GM21423 (cell line): Measurements from ENCODE around the gene KIF26A.
"Not testable (repeated sequence)": the region's sequence is repeated elsewhere in the genome, so short reads cannot be mapped to it uniquely, and the experiment has no call there.

Experiments used
- ATAC-seq: cut with Tn5 transposase; IDR thresholded peaks from one replicate; pipeline ENCODE4 v1.9.1; 2021; ENCODE audit warnings: mild to moderate bottlenecking, moderate library complexity; ENCODE audit not compliant: unreplicated experiment

KIF26A gene

DNA sequence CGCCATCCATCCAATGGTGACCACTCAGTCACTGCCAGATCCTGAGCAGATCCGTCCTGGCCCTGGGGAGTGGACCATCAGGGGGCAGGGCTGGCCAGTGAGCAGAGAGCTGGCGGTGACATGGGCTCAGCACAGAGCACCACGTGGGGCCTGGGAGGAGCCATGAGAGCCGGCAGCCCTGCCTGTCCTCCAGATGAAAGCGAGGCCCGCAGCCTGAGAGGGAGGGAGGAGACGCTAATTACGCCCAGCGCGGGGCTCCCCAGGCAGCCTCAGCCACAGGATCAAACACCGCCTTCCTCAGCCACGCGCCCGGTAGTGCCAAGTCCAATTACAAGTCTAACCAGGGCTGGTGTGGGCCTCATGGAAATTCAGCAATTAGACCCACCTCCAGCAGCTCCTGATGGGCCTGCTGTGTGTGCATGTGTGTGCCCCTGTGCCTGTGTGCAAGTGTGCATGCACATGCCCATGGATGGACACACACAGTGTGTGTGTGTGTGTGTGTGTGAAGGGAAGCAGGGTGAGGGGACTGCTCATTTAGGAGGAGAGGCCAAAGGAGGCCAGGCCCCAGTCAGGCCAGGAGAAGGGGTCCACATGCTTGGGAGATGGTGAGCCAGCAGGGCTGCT is 68.0 kb downstream of the KIF26A start:
- no peak for ATAC-seq

DNA sequence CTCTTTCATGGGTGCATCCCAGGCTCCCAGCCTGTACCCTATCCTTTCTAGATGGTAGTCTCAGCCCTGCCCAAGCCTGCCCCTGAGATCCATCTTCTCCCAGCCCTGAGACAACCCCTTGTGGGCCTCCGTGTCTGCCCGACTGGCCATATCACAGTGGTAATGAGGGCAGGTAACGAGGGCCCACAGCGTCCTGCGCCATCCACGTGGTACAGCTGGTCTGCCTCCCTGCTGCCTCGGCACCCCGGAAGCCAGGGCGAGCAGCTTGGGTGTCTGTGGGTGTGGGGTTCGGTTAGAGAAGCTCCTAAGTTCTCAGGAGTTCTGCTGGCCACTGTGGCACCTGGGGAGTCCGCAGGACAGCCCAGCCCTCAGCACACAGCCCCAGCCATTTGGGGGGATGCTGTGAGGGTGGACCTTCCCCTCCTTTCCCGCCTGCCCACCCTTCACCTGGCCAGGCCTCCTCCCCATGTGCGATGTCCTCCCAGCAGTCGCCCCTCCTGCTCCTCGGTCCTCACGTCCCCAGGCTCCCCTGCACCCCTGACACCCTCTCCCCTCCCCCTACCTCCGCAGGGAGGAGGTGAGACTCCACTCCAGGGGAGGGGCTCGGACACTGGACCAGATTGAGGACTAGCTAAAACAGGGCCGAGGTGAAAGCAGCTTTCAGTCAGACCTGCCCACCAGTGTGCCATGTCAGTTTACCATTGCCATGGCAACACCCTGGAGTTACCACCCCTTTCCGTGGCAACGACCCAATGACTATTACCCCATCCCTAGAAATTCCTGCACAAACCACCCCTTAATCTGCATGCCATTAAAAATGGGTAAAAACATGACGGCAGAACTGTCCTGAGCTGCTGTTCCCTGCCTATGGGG is 69.0 kb downstream of the KIF26A start:
- ATAC-seq = no peak

DNA sequence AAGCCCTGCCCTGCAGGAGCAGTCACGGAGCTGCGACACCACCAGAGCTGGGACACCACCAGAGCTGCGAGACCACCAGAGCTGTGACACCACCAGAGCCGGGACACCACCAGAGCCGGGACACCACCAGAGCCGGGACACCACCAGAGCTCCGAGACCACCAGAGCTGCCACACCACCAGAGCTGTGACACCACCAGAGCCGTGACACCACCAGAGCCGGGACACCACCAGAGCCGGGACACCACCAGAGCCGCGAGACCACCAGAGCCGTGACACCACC is 69.6 kb downstream of the KIF26A start:
- not testable (repeated sequence) for ATAC-seq

DNA sequence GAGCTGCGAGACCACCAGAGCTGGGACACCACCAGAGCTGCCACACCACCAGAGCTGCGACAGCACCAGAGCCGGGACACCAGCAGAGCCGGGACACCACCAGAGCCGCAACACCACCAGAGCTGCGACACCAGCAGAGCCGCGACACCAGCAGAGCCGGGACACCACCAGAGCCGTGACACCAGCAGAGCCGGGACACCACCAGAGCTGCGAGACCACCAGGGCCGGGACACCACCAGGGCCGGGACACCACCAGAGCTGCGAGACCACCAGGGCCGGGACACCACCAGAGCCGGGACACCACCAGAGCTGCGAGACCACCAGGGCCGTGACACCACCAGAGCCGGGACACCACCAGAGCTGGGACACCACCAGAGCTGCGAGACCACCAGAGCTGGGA is 69.9 kb downstream of the KIF26A start:
- not testable (repeated sequence) for ATAC-seq

DNA sequence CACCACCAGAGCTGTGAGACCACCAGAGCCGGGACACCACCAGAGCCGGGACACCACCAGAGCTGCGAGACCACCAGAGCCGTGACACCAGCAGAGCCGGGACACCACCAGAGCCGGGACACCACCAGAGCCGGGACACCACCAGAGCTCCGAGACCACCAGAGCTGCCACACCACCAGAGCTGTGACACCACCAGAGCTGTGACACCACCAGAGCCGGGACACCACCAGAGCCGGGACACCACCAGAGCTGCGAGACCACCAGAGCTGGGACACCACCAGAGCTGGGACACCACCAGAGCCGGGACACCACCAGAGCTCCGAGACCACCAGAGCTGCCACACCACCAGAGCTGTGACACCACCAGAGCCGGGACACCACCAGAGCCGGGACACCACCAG is 70.7 kb downstream of the KIF26A start:
- not testable (repeated sequence) for ATAC-seq

DNA sequence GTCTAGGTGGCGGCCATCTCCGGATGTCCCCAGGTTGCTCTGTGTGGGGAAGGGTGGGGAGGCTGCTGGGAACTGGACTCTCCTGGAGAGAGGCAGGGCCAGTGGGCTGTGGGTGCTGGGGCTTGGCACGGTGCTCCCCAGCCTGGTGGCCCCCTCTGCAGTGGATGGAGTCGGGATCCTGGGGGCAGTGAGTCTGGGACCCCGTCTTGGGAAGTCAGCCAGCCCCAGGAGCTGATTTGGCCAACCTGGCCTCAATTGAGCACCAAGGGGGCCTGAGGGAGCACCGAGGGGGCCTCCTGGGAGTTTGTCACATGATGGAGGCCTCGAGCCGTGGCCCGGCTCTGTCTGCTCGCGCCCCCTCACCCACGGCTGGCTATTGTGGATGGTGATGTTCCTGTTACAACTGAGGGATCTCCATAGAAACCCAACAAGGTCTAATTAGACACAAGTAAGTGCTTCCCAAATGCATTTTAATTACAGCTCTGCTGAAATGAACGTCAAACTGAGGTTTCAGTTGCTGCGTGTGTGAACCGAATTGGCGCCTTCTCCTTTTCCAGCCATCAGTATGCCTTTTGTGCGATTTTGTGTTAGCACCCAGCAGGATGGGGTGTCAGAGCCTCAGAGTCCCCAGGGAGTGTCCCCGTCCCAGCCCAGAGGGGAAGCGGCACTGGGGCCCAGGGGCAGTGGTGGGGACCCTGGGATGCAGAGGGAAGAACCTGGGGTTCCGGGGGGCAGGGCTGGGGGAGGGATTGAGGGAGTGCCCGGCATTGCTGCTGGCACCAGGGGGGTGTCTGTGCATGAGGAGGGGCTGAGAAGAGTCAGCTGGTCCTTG is 71.8 kb downstream of the KIF26A start:
- ATAC-seq = no peak

DNA sequence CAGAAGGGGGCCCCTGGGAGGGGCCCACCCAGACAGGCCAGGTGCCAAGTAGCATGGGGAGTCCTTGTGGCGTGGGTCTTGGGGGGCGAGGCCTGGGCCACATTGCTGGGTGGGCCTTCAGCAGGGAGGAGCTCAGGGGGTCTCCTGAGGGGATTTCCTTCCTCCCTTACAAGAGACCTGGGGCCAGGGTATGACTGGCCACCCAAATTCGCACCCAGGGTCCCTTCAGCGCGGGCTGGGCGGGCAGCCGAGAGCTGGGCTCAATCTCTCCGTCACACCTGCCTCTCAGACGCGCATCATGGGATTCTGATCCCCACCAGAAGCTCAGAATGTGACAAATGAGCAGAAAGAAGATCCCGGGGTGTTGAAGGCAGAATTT is 72.4 kb downstream of the KIF26A start:
- no peak for ATAC-seq

DNA sequence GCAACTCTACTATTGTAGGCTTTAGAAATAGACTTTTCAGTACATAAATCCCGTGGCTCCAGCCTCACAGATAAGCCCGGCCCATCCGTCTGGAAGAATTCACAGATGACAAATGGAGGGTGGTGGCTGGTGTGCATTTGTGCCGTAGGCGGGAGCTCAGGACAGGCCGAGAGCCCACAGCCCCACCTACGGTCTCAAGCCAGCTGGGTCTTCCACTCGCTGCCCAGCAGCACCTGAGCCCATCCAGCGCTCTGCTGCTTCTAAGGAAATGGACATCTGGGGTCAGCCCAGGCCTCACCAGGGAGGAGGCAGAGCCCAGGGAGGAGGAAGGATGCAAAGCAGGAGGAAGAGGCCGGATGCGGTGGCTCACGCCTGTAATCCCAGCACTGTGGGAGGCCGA is 72.8 kb downstream of the KIF26A start:
- ATAC-seq = no peak

GRCh38 chr14:104211741-104212140 is 73.4 kb downstream of the KIF26A start:
- no peak for ATAC-seq

DNA sequence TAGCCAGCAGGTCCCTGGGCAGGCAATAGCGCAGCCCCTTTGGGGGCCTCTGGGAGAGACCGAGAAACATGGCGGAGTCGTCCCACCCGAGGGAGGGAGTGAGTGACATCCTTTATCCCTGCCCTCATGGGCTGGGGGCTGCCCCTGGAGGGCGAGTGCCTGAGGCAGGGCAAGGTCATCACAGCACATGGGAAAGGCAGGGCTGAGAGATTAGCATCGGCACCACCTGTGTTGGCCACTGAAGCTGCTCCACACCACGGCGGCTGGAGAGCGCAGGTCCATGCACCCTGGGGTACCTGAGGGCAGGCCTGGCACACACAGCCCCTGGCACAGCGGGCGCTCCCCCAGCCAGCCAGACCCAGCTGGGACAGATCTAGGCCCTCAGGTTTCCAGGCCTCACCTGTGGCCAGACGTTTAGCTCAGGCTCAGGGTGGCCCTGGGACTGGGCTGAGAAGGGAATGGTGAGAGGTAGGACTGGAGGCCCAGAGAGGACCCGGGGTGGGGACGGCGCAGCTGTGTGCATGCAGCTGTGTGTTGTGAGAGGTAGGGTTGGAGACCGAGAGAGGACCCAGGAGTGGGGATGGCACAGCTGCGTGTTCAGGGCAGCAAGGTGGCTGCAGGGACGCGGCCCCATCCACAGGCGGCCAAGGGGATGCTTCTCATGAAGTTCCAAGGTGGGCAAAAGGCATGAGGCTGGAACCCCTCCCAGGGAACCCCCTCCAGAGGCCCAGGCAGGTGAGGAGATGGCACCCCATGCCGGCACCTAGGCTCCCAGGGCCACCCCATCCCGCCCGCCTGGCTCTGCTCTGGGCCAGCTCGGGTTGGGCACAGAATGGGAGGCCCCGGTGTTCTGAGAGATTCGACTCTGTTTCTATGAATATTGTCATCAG is 74.1 kb downstream of the KIF26A start:
- ATAC-seq = no peak

- ATAC-seq = no peak
These were observed 75.1 kb downstream of the KIF26A start for GRCh38 chr14:104213301-104214034.

DNA sequence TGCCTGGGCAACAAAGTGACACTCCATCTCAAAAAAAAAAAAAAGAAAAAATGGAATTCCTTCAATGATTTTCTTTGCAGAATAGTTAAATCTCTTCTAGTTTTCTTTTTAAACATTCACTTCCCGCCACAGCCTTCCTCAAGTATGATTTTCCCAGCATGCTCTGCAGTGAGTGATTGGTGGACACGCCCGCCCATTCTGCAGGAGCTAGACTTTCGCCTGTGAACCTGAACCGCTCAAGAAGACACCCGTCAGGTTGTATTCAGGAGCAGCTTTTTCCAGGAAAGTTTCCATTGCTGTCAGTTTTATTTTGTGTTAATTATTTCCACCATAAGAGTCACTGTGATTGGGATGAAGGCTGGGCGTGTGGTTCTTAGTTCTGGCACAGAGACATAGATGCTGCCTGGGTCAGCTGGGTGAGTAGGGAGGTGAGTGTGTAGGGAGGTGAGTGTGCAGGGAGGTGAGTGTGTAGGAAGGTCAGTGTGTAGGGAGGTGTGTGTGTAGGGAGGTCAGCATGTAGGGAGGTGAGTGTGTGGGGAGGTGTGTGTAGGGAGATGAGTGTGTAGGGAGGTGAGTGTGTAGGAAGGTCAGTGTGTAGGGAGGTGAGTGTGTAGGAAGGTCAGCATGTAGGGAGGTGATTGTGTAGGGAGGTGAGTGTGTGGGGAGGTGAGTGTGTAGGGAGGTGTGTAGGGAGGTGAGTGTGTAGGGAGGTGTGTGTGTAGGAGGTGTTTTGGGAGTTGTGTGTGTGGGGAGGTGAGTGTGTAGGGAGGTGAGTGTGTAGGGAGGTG is 76.2 kb downstream of the KIF26A start:
- no peak for ATAC-seq

DNA sequence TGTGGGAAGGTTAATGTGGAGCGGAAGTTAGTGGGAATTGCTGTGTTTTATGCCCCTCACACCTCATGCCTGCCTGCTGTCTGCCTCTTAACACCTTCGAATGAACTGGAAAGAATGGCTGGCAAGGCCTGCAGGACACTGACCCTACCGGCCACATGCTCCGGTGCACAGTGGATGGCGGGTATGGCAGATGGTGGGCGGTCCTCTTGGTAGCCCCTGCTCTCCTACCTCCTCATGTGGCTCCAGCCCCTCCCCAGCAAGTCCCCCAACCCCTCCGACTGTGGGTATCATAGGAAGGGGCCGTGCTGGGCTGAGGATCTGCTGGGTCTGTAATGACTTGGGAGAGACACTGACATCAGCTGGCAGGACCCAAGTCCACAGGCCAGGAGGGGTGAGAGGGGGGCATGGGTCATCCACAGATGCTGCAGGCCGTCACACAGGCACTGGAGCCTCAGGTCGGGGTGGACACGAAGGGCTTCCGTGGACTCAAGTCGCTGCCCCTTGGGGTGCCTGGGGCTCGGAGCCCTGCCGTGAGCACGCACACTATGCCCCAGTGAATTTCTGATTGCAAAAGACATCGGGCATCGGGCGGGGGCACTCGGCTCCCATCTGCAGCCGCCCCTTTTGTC is 77.4 kb downstream of the KIF26A start:
- no peak for ATAC-seq

DNA sequence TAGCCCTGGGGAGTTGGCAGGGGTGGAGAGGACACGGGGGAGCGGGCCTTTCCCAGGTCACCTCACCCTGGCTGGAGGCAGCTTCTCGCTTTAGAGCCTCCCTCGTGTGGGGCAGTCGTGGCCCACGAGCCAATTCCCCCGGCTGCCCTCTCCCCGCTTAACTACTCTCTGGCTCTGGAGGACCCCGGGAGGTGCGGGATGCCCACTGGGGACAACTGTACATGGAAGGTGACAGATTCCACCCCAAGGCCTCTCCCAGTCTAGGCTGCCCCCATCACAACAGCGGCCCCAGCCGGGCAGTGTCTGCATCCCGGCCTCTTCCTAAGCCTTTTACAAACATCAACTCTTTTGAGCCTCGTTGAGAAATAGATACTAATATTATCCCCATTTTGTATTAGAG is 78.1 kb downstream of the KIF26A start:
- ATAC-seq = no peak

DNA sequence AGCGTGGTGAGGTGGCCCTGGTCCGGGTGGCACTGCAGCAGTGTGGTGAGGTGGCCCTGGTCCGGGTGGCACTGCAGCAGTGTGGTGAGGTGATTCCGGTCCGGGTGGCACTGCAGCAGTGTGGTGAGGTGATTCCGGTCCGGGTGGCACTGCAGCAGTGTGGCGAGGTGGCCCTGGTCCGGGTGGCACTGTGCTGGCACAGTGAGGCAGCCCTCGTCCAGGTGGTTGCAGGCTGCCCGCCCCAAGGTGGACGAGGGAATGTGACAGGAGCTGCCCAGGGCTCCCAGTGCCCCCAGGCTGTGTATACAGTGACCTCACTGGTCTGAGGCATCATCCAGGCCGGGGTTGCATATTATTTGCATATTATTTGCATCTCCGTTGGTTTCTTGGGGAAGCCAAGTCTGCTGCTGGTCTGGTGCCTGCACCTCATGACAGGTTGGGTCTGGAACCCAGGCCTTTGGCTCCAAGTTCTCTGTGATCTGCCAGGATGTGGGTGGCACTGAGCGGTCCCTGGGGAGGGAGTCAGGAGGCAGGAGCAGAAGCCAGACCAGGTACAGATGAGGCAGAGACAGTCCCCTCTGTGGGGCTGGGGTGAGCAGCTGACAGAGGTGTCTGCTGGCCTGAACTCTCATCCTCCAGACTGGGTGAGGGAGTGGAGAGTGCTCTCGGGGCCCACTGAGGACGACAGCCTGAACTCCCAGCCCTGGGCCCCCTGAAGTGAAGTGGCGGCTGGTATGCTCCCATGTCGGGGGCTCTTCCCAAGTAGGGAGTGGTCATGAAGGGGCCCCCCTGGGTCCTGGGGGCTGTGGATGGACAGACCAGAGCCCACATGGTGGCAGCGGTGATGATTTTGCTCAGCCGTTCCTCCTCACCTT is 79.3 kb downstream of the KIF26A start:
- ATAC-seq = no peak

DNA sequence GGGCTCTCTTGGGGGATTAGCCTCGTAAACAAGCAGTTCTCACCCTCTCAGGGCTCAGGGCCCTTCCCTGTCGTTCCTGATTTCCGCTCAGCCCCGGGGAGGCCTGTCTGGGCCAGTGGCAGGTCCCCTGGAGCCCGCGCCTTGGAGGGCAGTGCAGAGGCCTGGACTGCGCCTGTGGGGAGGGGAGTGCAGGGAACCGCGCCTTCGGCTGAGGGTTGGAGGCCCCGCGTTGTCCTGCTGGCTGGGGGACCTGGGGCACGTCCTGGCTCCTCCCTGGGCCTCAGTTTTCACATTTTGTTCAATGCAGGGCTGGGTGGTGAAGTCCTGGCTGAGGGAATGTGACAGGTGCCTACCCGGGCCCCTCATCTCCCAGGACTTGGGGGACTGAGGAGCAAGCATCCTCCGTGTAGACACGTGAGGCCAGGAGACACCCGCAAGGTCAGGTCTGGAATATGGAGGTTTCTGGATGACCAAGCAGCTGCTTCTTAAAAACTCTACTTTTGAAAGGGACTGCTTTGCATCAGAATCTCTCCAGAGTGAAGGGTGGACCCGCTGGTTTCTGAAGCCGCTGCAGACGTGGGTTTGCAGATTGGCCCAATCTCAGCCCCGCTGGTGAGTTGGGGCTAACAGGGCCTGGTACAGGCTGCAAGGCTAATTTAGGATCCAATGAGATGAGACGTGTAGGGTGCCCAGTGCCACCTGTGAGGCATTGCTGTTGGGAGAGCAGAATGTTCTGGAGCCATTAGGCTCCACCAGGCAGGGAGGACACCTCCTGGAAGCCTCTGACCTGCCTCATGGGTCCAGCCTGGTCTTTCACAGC is 80.2 kb downstream of the KIF26A start:
- ATAC-seq = no peak

- ATAC-seq = no peak
These were observed 81.4 kb downstream of the KIF26A start for GRCh38 chr14:104219731-104220214.
